Medulla oblongata (tissue), 1 donor: ENCODE data around the gene NPY5R.

Source experiments
- DNase-seq: peaks from one replicate; pipeline ENCODE4 v3.0.0-alpha.2; 2015; ENCODE audit errors: extremely low spot score

NPY5R gene

DNA sequence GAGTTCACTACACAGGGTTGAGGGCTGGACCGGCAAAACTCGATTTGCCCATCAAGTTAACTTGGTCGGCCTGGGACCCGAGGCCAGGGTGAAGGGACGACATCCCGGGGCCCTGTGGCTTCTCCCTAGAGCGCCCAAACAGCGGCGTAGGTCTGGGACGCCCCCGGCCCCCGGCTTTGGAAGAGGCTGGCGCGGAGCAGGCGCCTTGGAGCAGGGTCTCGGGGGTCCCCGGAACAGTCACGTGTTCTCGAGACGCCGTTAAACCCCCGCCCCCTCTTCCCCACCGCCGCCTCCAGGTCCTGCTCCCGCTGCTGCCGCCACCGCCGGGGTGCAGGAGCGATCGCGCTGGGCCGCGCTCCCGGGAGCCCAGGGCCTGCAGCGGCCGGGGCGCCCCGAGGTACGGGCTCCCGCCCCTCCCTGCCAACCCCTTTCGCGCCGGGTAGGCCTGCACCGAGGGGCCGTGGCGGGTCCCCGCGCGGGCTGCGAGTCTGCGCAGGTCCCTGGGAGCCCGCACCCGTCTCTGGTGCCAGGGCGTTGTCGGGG is at the start of gene NPY5R:
NPY5R (plus strand) TSS at position 289 of the 543 bp plus-strand sequence. CDS start 6,382 bp downstream, outside the sequence.
- DNase-seq = no peak

DNA sequence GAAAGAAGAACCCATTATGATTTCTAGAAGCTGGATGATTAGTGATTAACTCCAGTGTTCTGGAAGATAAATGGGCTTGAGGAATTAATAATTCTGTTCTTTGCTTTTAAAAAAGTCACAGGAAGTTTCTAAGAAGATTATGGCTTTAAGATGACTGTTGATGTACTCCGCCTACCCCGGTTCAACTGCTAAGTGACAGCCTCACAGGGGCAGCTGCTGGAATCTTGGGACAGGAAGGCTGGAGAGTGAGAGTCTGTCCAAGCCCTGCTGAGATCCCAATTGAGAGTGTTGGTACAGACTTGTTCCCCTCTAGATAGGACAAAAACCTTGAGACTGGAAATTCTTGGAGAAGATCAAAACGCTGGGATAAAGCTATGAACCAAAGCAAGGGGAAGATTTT is 48.6 kb upstream of the NPY5R start:
- no peak for DNase-seq

DNA sequence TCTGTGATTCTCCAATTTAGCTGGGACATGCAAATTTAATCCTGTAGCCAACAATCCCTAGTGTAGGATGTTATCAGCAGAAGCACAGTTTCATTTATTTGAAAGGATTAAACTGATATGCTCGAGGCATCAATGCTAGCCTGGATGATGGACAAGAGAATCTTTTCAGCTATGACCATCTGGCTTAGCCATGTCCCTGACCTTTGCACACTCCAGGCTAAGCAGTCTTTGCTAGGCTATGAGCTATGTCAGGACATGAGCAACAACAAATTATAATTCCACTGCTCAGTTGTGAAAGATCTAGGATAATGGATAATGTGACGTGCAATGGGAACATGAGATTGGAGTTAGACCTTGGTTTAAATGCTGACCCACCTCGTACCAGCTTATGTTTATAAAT is 43.2 kb upstream of the NPY5R start:
- no peak for DNase-seq

DNA sequence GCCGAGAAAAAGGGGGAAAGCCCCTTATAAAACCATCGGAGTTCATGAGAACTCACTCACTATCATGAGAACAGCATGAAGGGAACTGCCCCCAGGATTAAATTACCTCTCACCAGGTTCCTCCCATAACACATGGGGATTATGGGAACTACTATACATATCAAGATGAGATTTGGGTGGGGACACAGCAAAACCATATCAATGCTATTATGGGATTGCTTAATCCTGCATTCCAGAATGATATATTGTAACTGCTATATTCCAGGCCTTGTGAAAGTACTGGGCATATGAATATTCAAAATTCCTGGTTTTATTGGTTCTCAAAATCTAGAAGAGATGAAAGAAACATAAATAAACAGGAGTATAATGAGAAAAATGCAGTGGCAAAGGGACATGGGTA is 40.6 kb upstream of the NPY5R start:
- DNase-seq = no peak

DNA sequence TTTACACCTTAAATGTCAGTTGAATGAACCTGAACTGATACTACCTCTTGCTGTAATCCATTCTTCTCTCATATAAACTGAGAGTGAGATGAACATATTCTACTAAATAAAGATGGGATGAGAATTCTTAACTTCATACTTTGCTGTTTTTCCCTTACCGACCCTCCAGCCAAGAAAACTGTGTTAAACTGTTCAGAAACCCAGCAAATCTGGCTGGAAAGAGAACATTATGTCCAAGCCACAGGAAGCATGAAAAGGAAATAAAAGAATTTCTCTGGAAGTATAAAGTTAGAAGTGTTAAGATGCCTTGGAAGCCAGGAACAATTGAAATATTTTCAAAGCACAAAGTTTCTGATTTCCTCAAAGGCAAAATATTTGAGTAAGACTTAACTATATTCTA is 34.2 kb upstream of the NPY5R start:
- no peak for DNase-seq

DNA sequence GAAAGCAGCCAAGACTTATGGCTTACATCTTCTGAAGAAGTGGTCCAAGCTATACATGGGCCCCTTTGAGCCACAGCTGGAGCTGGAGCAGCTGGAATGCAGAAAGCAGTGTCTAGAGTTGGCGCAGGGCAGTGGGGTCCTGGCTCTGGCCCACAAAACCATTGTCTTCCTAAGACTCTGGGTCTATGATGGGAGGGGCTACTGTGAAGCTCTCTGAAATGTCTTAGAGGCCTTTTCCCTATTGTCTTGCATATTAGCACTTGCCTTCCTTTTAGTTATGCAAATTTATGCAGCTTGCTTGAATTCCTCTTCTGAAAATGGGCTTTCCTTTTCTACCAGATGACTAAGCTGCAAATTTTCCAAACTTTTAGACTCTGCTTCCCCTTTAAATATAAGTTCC is 26.6 kb upstream of the NPY5R start:
- DNase-seq = no peak

DNA sequence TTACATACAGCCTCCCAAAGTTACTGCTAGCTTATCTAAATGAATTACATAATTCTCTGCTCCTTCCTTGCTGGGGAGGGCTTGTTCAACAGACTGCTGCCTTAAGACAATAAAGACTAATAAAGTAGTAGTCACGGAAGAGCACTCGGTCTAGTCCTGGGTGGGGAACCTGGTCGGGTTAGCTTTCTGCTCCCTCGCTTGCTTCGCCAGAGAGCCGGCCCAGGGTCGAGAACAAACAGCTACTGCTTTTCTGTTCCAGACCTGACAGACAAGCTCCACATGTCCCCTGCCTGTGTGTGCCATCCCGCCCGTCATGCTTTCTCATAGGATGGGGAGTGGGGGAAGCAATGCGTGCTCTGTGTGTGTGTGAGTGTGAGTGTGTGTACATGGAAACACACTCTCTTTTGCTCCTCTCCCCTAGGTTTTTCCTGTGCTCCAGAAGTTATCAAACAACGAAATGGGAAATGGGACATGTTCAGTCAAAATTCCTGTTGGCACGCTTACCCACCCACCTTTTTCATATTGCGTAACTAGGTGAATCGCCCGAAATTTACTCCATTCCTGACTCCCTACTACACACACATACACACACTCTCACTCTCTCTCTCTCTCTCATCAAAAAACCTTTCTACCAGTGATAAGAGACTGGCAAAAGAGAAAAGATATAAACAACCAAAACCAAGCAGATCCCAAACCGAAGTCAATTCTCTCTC is 12.6 kb upstream of the NPY5R start:
- peak; percentile 3 for DNase-seq

DNA sequence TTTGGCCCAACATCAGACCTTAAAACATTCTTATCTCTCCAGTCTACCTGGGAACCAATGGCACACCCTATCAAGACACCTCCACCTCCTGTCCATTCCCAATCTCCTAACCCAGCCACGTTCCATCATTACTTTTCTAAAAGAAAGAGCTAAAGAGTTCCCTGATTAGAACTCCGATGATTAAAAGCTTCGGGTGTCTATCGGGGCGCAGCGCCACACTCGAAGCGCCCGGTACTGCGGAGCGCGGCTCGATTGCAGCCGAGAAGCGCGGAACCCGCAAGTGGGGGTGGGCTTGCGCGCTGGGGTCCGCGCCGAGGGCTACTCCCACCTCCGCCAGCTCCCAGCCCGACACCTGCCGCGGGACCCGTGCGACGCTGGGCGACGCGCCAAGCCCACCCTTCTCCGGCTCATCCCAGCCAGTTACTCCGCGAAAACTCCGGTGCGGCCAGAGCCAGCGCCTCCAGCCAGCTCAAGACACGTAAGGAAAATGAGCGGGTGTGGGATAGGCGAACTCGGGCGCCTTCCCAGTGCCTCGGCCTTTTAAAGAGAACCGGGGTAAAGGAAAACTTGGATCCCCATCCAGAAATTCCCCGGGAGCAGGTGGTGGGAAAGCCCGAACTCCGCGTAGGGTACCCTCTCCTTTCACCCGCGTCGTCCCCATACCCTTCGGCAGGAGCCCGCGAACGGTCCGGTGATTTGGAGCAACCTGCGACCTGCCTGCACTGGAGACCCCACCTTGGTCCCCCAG is 11.9 kb upstream of the NPY5R start:
- DNase-seq = peak; percentile 9

DNA sequence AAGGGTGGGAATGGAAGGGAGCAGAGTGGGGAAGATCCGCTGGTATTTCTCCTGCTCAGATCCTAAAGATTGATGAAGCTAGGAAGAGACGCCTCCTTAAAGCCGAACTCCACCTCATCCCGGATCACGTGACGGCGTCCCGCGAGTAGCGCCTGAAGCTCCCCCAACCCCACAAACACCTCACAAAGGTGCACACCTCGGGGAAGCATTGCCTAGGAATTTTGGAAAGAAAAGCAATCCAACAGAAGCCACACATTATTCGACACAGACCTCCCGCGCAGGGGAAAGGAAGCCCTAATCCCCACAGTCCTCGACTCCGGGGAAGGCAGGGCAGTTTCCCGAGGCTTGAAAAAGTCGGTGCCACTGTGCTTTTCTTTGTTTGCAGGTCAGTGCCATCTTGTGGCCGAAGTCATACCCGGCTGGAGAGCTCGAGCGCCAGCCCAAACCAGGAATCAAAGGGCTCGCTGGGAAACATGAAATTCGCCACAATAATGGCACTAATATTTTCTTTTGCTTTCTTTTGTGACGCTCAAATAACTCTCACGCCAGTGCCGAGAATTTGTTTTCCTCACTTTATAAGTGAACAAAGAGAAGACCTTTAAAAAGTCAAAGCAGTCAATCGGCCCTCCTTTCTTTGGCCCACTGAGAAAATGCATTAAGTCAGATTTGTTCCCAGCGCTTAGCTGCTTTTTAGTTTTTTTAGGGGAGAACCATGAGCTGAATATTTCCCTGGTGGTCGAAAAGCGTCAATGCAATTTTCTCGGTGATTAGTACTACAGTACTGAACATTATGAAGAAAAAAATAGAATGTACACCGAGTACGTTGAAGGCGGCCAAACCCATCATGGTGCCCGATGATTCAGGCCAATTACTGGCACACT is 10.9 kb upstream of the NPY5R start, which contains the start of gene NPY1R:
NPY1R (minus strand) TSS at position 71 of the 881 bp plus-strand sequence. CDS start 6,042 bp downstream, outside the sequence.
- DNase-seq = peak; percentile 88

DNA sequence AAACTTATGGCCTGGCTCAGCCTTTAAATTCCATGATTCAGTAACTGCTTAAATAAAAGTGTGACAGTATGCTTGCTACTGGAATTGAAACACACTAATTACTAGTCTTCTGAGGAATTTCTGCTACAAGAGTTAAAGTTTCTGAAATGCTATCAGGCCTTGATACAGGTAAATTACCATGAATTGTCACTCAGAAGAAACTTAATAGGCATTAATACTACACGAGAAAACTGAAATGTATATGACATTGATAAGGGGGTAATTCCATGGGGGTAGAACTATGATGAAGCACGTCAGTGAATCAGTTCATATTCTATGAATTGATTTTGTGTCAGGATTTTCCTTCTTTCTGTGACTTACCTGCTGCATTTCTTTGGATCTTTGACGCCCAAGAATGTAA is 8.3 kb upstream of the NPY5R start:
- DNase-seq = no peak

DNA sequence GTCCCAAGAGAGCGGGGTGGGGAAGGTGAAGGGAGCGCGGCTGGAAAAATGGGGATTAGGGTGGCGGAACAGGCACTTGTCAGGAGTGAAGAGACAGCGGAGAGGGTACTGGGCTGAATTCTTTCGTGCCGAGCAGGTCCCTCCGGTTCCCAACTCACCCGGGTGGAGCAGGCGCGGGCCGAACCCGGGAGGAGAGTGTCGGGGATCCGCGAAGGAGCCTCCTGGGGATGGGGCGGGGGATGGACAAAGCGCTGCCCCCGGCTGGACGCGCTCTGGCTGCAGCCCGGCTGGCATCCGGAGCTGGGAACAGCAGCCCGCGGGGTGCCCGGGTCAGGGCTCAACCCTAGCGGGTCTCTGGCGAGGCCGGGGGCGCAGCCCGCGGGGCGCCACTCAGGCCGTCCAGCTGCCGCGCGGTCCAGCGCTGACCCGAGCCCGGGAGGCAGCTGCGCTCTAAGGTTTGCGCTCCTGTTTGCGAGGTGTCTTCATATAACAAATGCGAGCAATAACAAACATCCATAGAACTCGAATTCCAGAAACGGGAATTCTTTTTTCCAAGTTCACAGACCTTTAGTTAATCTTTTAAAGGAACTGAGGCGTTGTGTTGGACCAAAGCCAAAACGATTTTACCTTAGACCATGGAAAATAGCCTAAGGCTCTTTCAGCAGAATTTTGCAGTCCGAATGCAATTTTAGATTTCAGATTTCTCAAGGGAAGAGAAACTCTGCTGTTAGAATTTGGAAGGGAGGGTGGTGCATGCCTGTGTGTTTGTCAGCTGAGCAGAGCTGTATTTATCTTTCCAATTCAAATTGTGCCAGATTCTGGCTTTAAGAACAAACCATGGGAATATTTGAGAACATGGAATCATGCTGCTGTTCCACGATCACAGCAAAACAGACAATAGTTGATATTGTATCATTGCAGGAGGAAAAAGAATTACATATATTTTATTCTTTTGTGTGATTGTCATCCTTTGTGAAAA is 744 bp downstream of the NPY5R start:
- DNase-seq = peak; percentile 8

DNA sequence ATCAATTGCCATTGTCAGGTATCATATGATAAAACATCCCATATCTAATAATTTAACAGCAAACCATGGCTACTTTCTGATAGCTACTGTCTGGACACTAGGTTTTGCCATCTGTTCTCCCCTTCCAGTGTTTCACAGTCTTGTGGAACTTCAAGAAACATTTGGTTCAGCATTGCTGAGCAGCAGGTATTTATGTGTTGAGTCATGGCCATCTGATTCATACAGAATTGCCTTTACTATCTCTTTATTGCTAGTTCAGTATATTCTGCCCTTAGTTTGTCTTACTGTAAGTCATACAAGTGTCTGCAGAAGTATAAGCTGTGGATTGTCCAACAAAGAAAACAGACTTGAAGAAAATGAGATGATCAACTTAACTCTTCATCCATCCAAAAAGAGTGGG is 7.0 kb downstream of the NPY5R start:
- no peak for DNase-seq

DNA sequence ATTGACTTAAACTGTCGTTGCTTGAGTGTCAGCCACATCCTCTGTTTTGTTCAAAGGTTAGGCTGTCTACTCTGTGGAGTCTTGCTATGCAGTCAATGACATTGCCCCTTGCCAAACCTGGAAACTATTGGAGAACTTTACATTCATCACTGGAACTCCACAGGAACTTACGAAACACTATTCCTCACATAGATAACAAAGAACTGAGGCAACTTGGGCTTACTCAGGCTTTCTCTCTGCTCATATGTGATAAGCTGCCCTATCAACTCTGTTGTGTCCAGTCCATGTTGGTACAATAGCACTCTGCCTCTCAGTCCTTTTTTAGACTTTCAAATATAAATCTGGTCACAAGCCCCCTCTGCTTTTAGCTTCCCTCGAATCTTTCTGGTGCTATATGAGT is 9.4 kb downstream of the NPY5R start:
- no peak for DNase-seq

DNA sequence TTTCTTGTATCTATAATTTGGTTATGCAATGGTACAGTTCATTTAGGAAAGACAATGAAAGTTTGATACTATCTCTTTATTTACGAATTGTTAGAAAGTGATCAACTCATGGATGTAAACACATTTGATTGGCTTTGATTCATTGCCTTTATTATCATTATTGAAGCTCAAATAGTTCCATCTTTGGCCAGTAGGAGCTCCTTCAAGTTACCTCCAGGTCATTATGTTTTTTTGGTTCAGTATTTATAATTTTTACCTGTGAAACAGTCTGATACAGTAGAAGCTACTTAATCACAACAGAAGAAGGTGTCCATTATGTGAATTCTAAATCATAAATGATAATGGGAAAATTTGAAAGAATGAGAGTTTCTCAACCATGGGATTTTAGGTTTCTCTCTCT is 12.4 kb downstream of the NPY5R start:
- no peak for DNase-seq

DNA sequence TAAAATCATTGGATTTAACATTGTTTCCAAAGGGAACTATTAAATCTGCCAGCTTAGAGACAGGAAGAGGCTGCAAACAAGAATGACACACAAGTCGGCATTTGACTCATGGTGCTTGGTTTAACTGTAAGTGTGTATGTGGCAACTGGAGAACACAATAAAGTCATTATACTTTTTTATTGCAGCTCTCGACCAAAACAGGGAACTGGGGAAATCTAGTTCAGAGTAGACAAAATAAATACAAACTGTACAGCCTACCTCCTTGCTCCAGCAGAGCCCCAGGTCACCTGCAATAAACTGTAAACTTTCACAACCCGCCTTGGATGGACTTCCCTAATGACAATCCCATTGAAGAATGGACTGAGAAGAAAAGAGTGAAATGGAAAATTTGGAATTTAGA is 24.0 kb downstream of the NPY5R start:
- DNase-seq = no peak

DNA sequence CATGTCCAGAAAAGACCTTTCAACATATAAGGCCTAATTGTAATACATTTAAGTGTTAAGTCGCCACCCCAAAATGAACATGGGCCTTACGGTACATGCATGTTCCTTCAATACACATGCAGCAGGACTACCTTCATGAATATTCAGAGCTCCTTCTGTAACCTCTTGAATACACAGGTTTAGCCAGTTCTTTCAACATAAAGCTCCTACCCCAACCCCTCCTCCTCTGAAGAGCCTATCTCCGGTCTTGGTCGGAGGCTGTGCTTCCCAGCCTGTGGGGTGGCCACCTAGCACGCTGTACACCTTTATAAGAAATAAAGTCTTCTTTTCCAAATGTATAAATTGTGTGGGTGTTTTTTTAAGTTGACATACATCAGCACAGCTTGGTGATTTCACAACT is 28.3 kb downstream of the NPY5R start:
- DNase-seq = no peak

DNA sequence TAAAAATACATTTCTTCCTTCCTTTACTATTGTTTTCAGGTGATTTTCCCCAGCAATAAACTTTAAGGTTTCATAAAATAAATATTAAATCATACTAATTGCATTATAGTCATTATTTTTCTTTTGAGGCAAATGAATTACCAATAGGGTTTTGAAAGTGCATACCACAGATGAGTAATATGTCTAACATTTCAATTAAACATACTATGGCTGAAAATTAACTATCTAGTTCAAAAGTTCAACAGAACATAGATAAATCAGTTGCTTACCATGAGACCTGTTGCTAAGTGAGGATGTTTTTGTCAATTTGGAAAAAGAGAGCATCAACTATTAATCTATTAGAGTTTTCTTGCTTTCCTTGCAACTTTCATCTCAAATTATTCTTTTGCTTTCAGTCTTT is 35.0 kb downstream of the NPY5R start:
- DNase-seq = no peak

DNA sequence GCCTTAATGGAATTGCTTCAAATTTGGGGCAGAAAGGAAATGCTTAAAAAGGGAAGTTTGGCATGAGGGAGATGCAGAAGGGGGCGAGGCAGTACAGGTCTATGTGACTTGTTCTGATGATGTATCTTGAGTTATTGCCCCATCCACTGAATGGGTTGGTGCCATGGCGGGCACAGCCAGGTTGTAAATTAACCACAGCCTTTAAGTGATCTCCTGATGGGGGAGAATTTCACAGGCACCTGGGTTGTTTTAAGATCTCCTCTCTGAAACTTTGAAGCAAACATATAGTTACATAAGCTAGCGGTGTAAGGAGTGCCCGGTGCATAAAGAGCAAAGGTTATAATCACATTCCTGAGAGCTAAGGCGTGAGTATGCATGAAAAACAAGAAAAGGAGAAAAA is 37.0 kb downstream of the NPY5R start:
- no peak for DNase-seq

DNA sequence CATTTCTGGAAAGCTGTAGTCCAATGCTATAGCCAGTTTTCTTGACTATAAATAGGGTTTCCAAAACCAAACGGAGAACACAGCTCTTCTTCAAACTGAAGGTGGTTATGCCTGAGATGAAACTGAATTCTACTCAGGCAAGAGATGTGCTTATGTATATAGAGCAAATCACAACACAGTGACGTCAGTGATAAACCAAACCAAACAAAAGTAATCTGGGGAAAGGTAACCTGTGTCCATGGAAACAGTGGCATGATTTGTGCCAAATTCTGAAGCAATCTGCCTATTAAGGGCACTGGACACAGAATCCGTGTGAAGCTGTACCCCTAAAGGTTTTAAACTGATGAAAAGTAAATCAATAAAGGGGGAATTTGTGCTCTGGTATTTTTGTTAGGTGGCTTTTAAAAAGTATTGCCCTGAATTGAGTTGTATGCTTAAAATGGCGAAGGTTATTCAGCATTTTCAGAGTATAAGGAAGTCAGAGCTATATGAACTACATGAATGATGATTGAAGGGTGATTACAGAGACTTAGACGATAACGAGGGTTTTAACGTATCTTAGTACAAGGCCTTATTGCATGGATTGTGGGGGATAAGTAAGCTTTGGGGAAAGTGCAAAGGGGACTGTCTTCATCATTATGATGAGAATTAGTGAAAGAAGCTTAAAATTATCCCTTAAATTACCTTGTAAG is 38.6 kb downstream of the NPY5R start:
- DNase-seq = no peak

DNA sequence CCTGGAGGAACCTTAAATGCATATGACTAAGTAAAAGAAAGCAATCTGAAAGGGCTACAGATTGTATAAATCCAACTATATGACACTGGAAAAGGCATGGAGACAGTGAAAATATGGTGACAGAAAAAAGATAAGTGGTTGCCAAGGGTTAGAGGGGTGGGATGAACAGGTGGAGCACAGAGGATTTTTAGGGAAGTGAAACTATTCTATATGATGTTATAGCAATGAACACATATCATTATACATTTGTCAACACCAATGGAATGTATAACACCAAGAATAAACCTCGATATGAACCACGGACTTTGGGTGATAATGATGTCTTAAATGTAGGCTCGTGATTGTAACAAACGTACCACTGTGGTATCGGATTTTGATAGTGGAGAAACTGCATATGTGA is 40.7 kb downstream of the NPY5R start:
- DNase-seq = no peak
